ENCODE measurements around the gene CNTNAP5.

CNTNAP5 gene

GRCh38 chr2:124213977-124214587 lies 189.0 kb downstream of the CNTNAP5 start:
- H3K4me2 ChIP-seq (ENCODE audit: low read length) = no peak overlapping the region
- H3K4me1 ChIP-seq (ENCODE audit: low read length) = no peaks in the 10 kb centered on the region
- no peaks in the 10 kb centered on the region for H3K36me3 ChIP-seq (replicated peaks; ENCODE audit: low read depth, low read length)
- H3K4me3 ChIP-seq (ENCODE audit: low read length) = no peak overlapping the region
- no peaks in the 10 kb centered on the region for H3K9me3 ChIP-seq (ENCODE audit: insufficient read depth, low read length)
- no peaks in the 10 kb centered on the region for H3K27me3 ChIP-seq (ENCODE audit: low read depth, low read length)
- no peak for TF ChIP-seq CTCF (IDR thresholded peaks at IDR 0.05; ENCODE audit: low read depth, low read length)
- TF ChIP-seq EZH2phosphoT487 (IDR thresholded peaks at IDR 0.05; ENCODE audit: low read depth) = no peak
- H3K9ac ChIP-seq (ENCODE audit: low read length) = no peak overlapping the region
- no peak overlapping the region for H3K27ac ChIP-seq (ENCODE audit: low read length)
- H3K79me2 ChIP-seq (ENCODE audit: low read length) = no peaks in the 10 kb centered on the region
- no peak overlapping the region for H2AFZ ChIP-seq (ENCODE audit: low read depth, low read length)
- H4K20me1 ChIP-seq (ENCODE audit: insufficient read depth, low read length) = no peaks in the 10 kb centered on the region

DNA sequence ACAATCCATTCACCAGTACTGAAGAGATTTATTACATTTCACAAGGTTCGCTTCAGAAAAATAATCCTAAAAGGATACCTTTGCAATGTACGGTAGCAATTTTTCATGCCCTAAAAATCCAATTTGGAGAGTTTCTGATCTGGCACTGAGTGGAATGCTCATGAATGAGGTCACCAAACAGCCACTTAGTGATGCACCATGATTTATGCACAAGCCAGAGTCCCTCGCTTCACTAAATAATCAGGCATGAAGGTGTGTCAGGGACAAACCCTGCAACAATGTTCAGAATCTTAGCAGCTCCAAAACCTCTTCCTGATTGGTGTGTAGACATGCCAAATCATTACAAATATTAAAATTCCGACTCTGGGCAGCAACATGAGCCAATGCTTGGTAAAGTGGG lies 221.1 kb downstream of the CNTNAP5 start:
- Histone ChIP-seq H3K4me2 (ENCODE audit: low read length) (no peak overlapping the region), H3K4me1 (ENCODE audit: low read length) (no peaks in the 10 kb centered on the region), H3K79me2 (ENCODE audit: low read length) (no peaks in the 10 kb centered on the region), H3K9ac (ENCODE audit: low read length) (no peak overlapping the region), H3K27ac (ENCODE audit: low read length) (no peak overlapping the region), H2AFZ (ENCODE audit: low read depth, low read length) (no peak overlapping the region), H3K36me3 (replicated peaks; ENCODE audit: low read depth, low read length) (no peaks in the 10 kb centered on the region), H3K4me3 (ENCODE audit: low read length) (no peak overlapping the region), H4K20me1 (ENCODE audit: insufficient read depth, low read length) (no peaks in the 10 kb centered on the region), H3K27me3 (ENCODE audit: low read depth, low read length) (no peaks in the 10 kb centered on the region), H3K9me3 (ENCODE audit: insufficient read depth, low read length) (no peaks in the 10 kb centered on the region)
- TF ChIP-seq CTCF (IDR thresholded peaks at IDR 0.05; ENCODE audit: low read depth, low read length) = no peak
- TF ChIP-seq EZH2phosphoT487 (IDR thresholded peaks at IDR 0.05; ENCODE audit: low read depth) = no peak

GRCh38 chr2:124248386-124248785 lies 223.3 kb downstream of the CNTNAP5 start:
- H3K9ac ChIP-seq (ENCODE audit: low read length) = no peak overlapping the region
- TF ChIP-seq CTCF (IDR thresholded peaks at IDR 0.05; ENCODE audit: low read depth, low read length) (no peak), EZH2phosphoT487 (IDR thresholded peaks at IDR 0.05; ENCODE audit: low read depth) (no peak)
- no peak overlapping the region for H3K4me3 ChIP-seq (ENCODE audit: low read length)
- H4K20me1 ChIP-seq (ENCODE audit: insufficient read depth, low read length) = no peaks in the 10 kb centered on the region
- H3K4me1 ChIP-seq (ENCODE audit: low read length) = no peaks in the 10 kb centered on the region; the same call in 1 of the 2 replicates
- H3K4me2 ChIP-seq (ENCODE audit: low read length) = no peak overlapping the region
- no peaks in the 10 kb centered on the region for H3K79me2 ChIP-seq (ENCODE audit: low read length)
- H2AFZ ChIP-seq (ENCODE audit: low read depth, low read length) = no peak overlapping the region
- H3K27ac ChIP-seq (ENCODE audit: low read length) = no peak overlapping the region
- no peaks in the 10 kb centered on the region for H3K9me3 ChIP-seq (ENCODE audit: insufficient read depth, low read length)
- no peaks in the 10 kb centered on the region for H3K36me3 ChIP-seq (replicated peaks; ENCODE audit: low read depth, low read length)
- H3K27me3 ChIP-seq (ENCODE audit: low read depth, low read length) = no peaks in the 10 kb centered on the region

DNA sequence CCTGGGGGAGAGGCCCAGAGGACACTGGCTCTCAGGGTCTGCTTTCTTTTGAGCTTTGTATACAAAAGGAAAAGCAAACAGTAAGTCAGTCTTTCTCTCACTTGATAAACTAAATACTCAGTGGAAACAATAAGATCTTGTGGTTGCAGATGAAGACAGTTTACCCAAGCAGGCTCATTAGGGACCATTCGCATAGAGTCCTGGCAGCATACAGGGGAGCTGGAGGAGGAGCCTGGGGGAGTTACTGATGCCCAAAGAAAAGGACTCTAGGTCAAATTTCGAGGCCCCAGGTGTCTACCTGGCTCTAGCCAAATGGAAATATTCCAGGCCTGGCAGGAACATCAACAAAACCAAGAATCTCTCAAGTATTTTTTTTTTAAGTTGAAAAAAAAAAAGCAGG lies 225.3 kb downstream of the CNTNAP5 start:
- Histone ChIP-seq H4K20me1 (ENCODE audit: insufficient read depth, low read length) (no peaks in the 10 kb centered on the region), H3K36me3 (replicated peaks; ENCODE audit: low read depth, low read length) (no peaks in the 10 kb centered on the region), H3K4me3 (ENCODE audit: low read length) (no peak overlapping the region), H3K4me1 (ENCODE audit: low read length) (peaks cover 15% of the 10 kb centered on the region), H3K27ac (ENCODE audit: low read length) (no peak overlapping the region), H3K9ac (ENCODE audit: low read length) (no peak overlapping the region), H3K79me2 (ENCODE audit: low read length) (no peaks in the 10 kb centered on the region), H3K9me3 (ENCODE audit: insufficient read depth, low read length) (no peaks in the 10 kb centered on the region), H2AFZ (ENCODE audit: low read depth, low read length) (no peak overlapping the region), H3K27me3 (ENCODE audit: low read depth, low read length) (no peaks in the 10 kb centered on the region), H3K4me2 (ENCODE audit: low read length) (no peak overlapping the region)
- TF ChIP-seq CTCF (IDR thresholded peaks at IDR 0.05; ENCODE audit: low read depth, low read length) (no peak), EZH2phosphoT487 (IDR thresholded peaks at IDR 0.05; ENCODE audit: low read depth) (no peak)
